H1 (cell line): ENCODE data around the gene CNOT9. TPM values are rescaled to one million over a fixed set of nuclear protein-coding genes. Genes with fewer than 3 reads are reported as not detected.

Experiments
- CTCF ChIA-PET: fragments of 300-600 bp; sonication (Branson Sonifier 250); formaldehyde crosslinking; loops from one replicate; lab custom pipeline; 2021; ENCODE audit not compliant: partially characterized antibody; lab: Charles Lee
- POLR2A ChIA-PET: fragments of 300-600 bp; sonication (Branson Sonifier 250); formaldehyde crosslinking; loops from one replicate; lab custom pipeline; 2021; ENCODE audit warnings: inconsistent platforms; ENCODE audit not compliant: partially characterized antibody; lab: Charles Lee
- DNase-seq, 2 experiments: peaks; one replicate each; pipeline versions ENCODE4 v3.0.0 to v3.0.0-alpha.2; 2010 to 2022; ENCODE audit warnings: low spot score in 2 of 2, low read depth in 1 of 2, mixed read lengths in 1 of 2
- FAIRE-seq: peaks from 2 replicates; lab custom pipeline; 2011; peaks lifted over from hg19 to GRCh38; lab: Jason Lieb, UNC
- H2AFZ ChIP-seq: 2 replicates; pipeline ENCODE4 v1.8.1; 2012; ENCODE audit warnings: low read length, inconsistent platforms
- H2AK5ac ChIP-seq: 2 replicates; pipeline ENCODE4 v1.6.1; 2013; ENCODE audit warnings: low read depth, low read length
- H2BK120ac ChIP-seq: replicated peaks from 2 replicates; pipeline ENCODE3; 2013; ENCODE audit warnings: low read depth, low read length, inconsistent platforms
- H2BK12ac ChIP-seq: 2 replicates; pipeline ENCODE4 v1.6.1; 2013; ENCODE audit warnings: low read depth, low read length
- H2BK15ac ChIP-seq: 2 replicates; pipeline ENCODE4 v1.6.1; 2013; ENCODE audit warnings: low read length
- H2BK20ac ChIP-seq: 2 replicates; pipeline ENCODE4 v1.6.1; 2013; ENCODE audit warnings: low read length
- H2BK5ac ChIP-seq: 2 replicates; pipeline ENCODE4 v1.6.1; 2013; ENCODE audit warnings: low read depth, low read length
- H3K14ac ChIP-seq: 2 replicates; pipeline ENCODE4 v1.6.1; 2013; ENCODE audit warnings: inconsistent platforms; ENCODE audit not compliant: insufficient read length
- H3K18ac ChIP-seq: 2 replicates; pipeline ENCODE4 v1.6.1; 2013; ENCODE audit warnings: low read length; ENCODE audit errors: extremely low read depth
- H3K23ac ChIP-seq: 2 replicates; pipeline ENCODE4 v1.6.1; 2013; ENCODE audit warnings: inconsistent platforms; ENCODE audit not compliant: insufficient read length
- H3K23me2 ChIP-seq: 2 replicates; pipeline ENCODE4 v1.6.1; 2013; ENCODE audit warnings: low read depth, low read length
- H3K27ac ChIP-seq: 2 replicates; pipeline ENCODE4 v1.6.1; 2011; ENCODE audit warnings: low read depth, low read length, inconsistent platforms
- H3K27me3 ChIP-seq, 4 experiments: replicated peaks in 1 of 4; 1 replicate in 1 of 4; 2 replicates in 3 of 4; pipeline versions ENCODE4 v1.6.1 to v1.8.1; 2011 to 2013; ENCODE audit warnings: low read length in 3 of 4, mild to moderate bottlenecking in 3 of 4, inconsistent platforms in 2 of 4, mixed read lengths in 2 of 4, moderate library complexity in 1 of 4; ENCODE audit not compliant: control insufficient read depth in 3 of 4, insufficient read depth in 3 of 4; ENCODE audit errors: extremely low read depth in 1 of 4
- H3K36me3 ChIP-seq, 4 experiments: 2 replicates each; pipeline versions ENCODE4 v1.6.1 to v1.8.1; 2011 to 2013; ENCODE audit warnings: mild to moderate bottlenecking in 4 of 4, low read length in 3 of 4, moderate library complexity in 2 of 4, control low read depth in 1 of 4, inconsistent platforms in 1 of 4; ENCODE audit not compliant: insufficient read depth in 4 of 4, control insufficient read depth in 2 of 4
- H3K4ac ChIP-seq: replicated peaks from 2 replicates; pipeline ENCODE3; 2013; ENCODE audit warnings: low read length, low read depth, mixed read lengths, inconsistent platforms; ENCODE audit not compliant: insufficient read length
- H3K4me1 ChIP-seq, 4 experiments: replicated peaks in 1 of 4; 1 replicate in 1 of 4; 2 replicates in 3 of 4; pipeline versions ENCODE4 v1.6.1 to v1.8.1; 2011 to 2013; ENCODE audit warnings: low read length in 3 of 4, inconsistent platforms in 2 of 4, mixed read lengths in 1 of 4; ENCODE audit not compliant: insufficient read depth in 4 of 4, control insufficient read depth in 3 of 4
- H3K4me2 ChIP-seq, 2 experiments: 2 replicates each; pipeline versions ENCODE4 v1.6.1 to v1.8.1; 2011 to 2013; ENCODE audit warnings: low read depth in 2 of 2, low read length in 2 of 2, control low read depth in 1 of 2, inconsistent platforms in 1 of 2, mild to moderate bottlenecking in 1 of 2; ENCODE audit not compliant: insufficient read depth in 1 of 2
- H3K4me3 ChIP-seq, 4 experiments: fragments of 200-600, 300-600 bp in 1 of 4; sonication (generic), shearing (Covaris generic), sonication (Bioruptor Twin) in 1 of 4; 2 replicates each; pipeline versions ENCODE4 v1.5.1 to v1.8.1; 2011 to 2016; ENCODE audit warnings: low read length in 4 of 4, low read depth in 3 of 4, control low read depth in 2 of 4, inconsistent platforms in 2 of 4, mild to moderate bottlenecking in 2 of 4, mixed read lengths in 1 of 4, moderate library complexity in 1 of 4; ENCODE audit not compliant: insufficient read depth in 2 of 4; ENCODE audit errors: extremely low read depth in 1 of 4
- H3K56ac ChIP-seq: replicated peaks from 2 replicates; pipeline ENCODE3; 2013; ENCODE audit warnings: low read depth, mild to moderate bottlenecking, mixed read lengths, low read length, inconsistent platforms; ENCODE audit not compliant: insufficient read length
- H3K79me1 ChIP-seq: 2 replicates; pipeline ENCODE4 v1.6.1; 2013; ENCODE audit warnings: low read depth, low read length, control low read depth
- H3K79me2 ChIP-seq, 2 experiments: 2 replicates each; pipeline versions ENCODE4 v1.6.1 to v1.8.1; 2012 to 2013; ENCODE audit warnings: low read length in 2 of 2, mild to moderate bottlenecking in 2 of 2, inconsistent platforms in 1 of 2; ENCODE audit not compliant: insufficient read depth in 2 of 2, control insufficient read depth in 1 of 2
- H3K9ac ChIP-seq, 4 experiments: replicated peaks in 1 of 4; 1 replicate in 1 of 4; 2 replicates in 3 of 4; pipeline versions ENCODE4 v1.6.1 to v1.8.1; 2011 to 2013; ENCODE audit warnings: low read depth in 3 of 4, low read length in 3 of 4, control low read depth in 2 of 4, mild to moderate bottlenecking in 2 of 4, moderate library complexity in 2 of 4, inconsistent platforms in 1 of 4; ENCODE audit errors: extremely low read depth in 1 of 4
- H3K9me3 ChIP-seq, 2 experiments: 2 replicates each; pipeline versions ENCODE4 v1.6.1 to v1.8.1; 2012 to 2013; ENCODE audit warnings: mild to moderate bottlenecking in 2 of 2, moderate library complexity in 2 of 2, control low read depth in 1 of 2, inconsistent platforms in 1 of 2, low read depth in 1 of 2, low read length in 1 of 2, mixed read lengths in 1 of 2; ENCODE audit not compliant: insufficient read depth in 2 of 2
- H4K20me1 ChIP-seq, 2 experiments: replicated peaks in 1 of 2; 2 replicates each; pipeline versions ENCODE3 to v1.8.1; 2011 to 2013; ENCODE audit warnings: inconsistent platforms in 2 of 2, low read length in 2 of 2, mild to moderate bottlenecking in 1 of 2; ENCODE audit not compliant: insufficient read depth in 2 of 2, control insufficient read depth in 1 of 2
- H4K5ac ChIP-seq: 2 replicates; pipeline ENCODE4 v1.6.1; 2013; ENCODE audit warnings: low read length, low read depth, mixed read lengths, inconsistent platforms; ENCODE audit not compliant: insufficient read length
- H4K8ac ChIP-seq: 2 replicates; pipeline ENCODE4 v1.8.0; 2013; ENCODE audit warnings: mild to moderate bottlenecking, moderate library complexity, low read length, inconsistent platforms; ENCODE audit not compliant: insufficient read depth; ENCODE audit errors: extremely low read depth
- H4K91ac ChIP-seq: replicated peaks from 2 replicates; pipeline ENCODE3; 2013; ENCODE audit warnings: low read length, mixed read lengths, inconsistent platforms; ENCODE audit not compliant: insufficient read length
- CBX8 ChIP-seq: fragments of 300-800, 300-1000 bp; sonication (generic); IDR thresholded peaks from 2 replicates; pipeline ENCODE4 v1.7.1; 2016; ENCODE audit warnings: low read depth, low read length, borderline replicate concordance
- CEBPB ChIP-seq: IDR thresholded peaks from 2 replicates; pipeline ENCODE4 v1.6.1; 2012; ENCODE audit warnings: low read depth, low read length
- GABPA ChIP-seq: IDR thresholded peaks from 2 replicates; pipeline ENCODE4 v1.6.1; 2011; ENCODE audit warnings: mild to moderate bottlenecking, low read length, moderate library complexity, borderline replicate concordance; ENCODE audit not compliant: insufficient read depth
- HDAC6 ChIP-seq: IDR thresholded peaks from one replicate; pipeline ENCODE4 v1.7.1; 2012; ENCODE audit warnings: low read depth, mild to moderate bottlenecking, inconsistent platforms, low read length, moderate library complexity
- KDM5A ChIP-seq: fragments of 200-600 bp; IDR thresholded peaks from 2 replicates; pipeline ENCODE4 v1.7.1; 2012; ENCODE audit warnings: mild to moderate bottlenecking, low read length, inconsistent platforms, mixed read lengths
- NANOG ChIP-seq: IDR thresholded peaks from 2 replicates; pipeline ENCODE4 v1.6.1; 2011; ENCODE audit warnings: low read length, low read depth, mild to moderate bottlenecking, inconsistent platforms; ENCODE audit not compliant: insufficient read depth, poor library complexity, severe bottlenecking
- POU5F1 ChIP-seq: IDR thresholded peaks from 2 replicates; pipeline ENCODE4 v1.6.1; 2011; ENCODE audit warnings: low read depth, mild to moderate bottlenecking, low read length, moderate library complexity
- RFX5 ChIP-seq: IDR thresholded peaks from 2 replicates; pipeline ENCODE4 v1.6.1; 2011; ENCODE audit warnings: low read depth, low read length, improper control_type of control experiment, borderline replicate concordance
- RXRA ChIP-seq: IDR thresholded peaks from 2 replicates; pipeline ENCODE4 v1.6.1; 2011; ENCODE audit warnings: low read depth, mild to moderate bottlenecking, low read length, moderate library complexity; ENCODE audit not compliant: insufficient read depth
- SIN3A ChIP-seq, 2 experiments: IDR thresholded peaks in 1 of 2; conservative IDR thresholded peaks in 1 of 2; 2 replicates each; pipeline ENCODE4 v1.6.1; 2011 to 2012; ENCODE audit warnings: low read length in 2 of 2, improper control_type of control experiment in 1 of 2, low read depth in 1 of 2, mild to moderate bottlenecking in 1 of 2
- SP2 ChIP-seq: IDR thresholded peaks from 2 replicates; pipeline ENCODE4 v1.6.1; 2012; ENCODE audit warnings: mild to moderate bottlenecking, low read length, inconsistent platforms
- SP4 ChIP-seq: IDR thresholded peaks from 2 replicates; pipeline ENCODE4 v1.6.1; 2012; ENCODE audit warnings: low read length, inconsistent platforms
- TEAD4 ChIP-seq: IDR thresholded peaks from 2 replicates; pipeline ENCODE4 v1.6.1; 2012; ENCODE audit warnings: low read depth, low read length, inconsistent platforms, mixed read lengths
- WGBS, 2 experiments: shearing (Covaris generic) in 1 of 2; methylation state at CpG; one replicate each; pipeline versions ENCODE4 v1.1.6 to v1.1.7; 2013 to 2015; ENCODE audit warnings: low lambda C conversion rate in 2 of 2, mixed read lengths in 2 of 2, inconsistent platforms in 1 of 2, low coverage in 1 of 2, missing lambda C conversion rate in 1 of 2; ENCODE audit not compliant: insufficient replicate concordance in 2 of 2, insufficient coverage in 1 of 2, insufficient read length in 1 of 2; ENCODE audit errors: extremely low coverage in 1 of 2, missing lambda C conversion rate in 1 of 2; 5-methylcytosine and 5-hydroxymethylcytosine counted together
- polyA plus RNA-seq, 7 experiments: library from polyadenylated mRNA; depleted of rRNA in 3 of 7; stranded (reverse) in 5 of 7; unstranded in 2 of 7; fragments of >200 nt in 5 of 7; fragments of 200-250 nt in 2 of 7; gene quantifications; 1 replicate in 5 of 7; 2 replicates in 1 of 7; 4 replicates in 1 of 7; pipeline versions ENCODE4 v1.2.1 to v1.2.3, GENCODE V29; 2011 to 2013; ENCODE audit warnings: missing spikeins in 2 of 7, mixed read lengths in 2 of 7
- total RNA-seq: library from RNA; stranded (reverse); fragmentation: NEBNext Ultra II Directional; extraction: Animal tissue kit (Norgen Biotek cat#: 25700); gene quantifications from 2 replicates; pipeline ENCODE4 v1.2.1, GENCODE V29; 2021
- TF ChIP-seq, protein P1 (sequence below): IDR thresholded peaks from 2 replicates; pipeline ENCODE4 v1.6.1; 2012; ENCODE audit warnings: inconsistent platforms

CNOT9 gene
- total and polyA plus RNA-seq, 2 of the 8 experiments (the other 6 are each of a cell fraction or from before 2014, with no cell fraction given), result 79.3 to 81.2 TPM

DNA sequence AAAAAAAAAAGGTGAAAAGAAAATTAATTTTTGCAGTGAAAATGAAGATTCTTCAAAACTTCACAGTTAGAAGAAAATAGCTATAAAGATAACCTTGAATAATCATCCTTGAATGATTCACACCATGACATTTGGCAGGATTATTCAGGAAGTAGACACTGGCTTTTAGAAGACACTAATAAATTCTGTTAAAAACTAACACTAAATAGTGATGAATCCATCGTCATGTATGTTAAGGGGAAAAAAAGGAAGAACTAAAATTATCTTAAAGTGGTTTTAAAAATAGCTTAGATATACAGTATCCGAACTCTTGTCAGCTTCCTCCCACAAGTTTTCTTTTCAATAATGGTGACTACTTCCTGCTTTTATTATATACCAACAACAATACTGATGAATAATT lies 10.7 kb upstream of the CNOT9 start:
- no peak for DNase-seq
- FAIRE-seq, result no peak
- Histone ChIP-seq H2AK5ac (no peak overlapping the region), H3K9me3 (no peaks in the 10 kb centered on the region), H2AFZ (no peak overlapping the region), H2BK5ac (no peak overlapping the region), H2BK15ac (no peak overlapping the region), H3K79me2 (peaks cover 0 to 17% of the 10 kb centered on the region in 2 experiments; a peak in 2 of 4 replicates), H3K27ac (no peak overlapping the region), H3K23ac (no peak overlapping the region), H3K36me3 (peaks cover 3 to 66% (median 26%) of the 10 kb centered on the region in 4 experiments; a peak in 7 of 8 replicates), H3K9ac (no peak overlapping the region), H3K14ac (no peak overlapping the region), H3K56ac (no peak overlapping the region), H3K4me2 (no peak overlapping the region), H3K79me1 (no peaks in the 10 kb centered on the region), H2BK120ac (no peak overlapping the region), H4K8ac (no peak overlapping the region), H3K4ac (no peak overlapping the region), H3K4me3 (no peak overlapping the region), H4K20me1 (peaks cover 1 to 2% of the 10 kb centered on the region in 2 experiments), H3K4me1 (peaks cover 0 to 14% (median 0%) of the 10 kb centered on the region in 4 experiments; a peak in 3 of 7 replicates), H3K23me2 (no peaks in the 10 kb centered on the region; the same call in 1 of the 2 replicates), H2BK12ac (no peak overlapping the region), H4K5ac (no peak overlapping the region), H4K91ac (no peak overlapping the region), H3K18ac (no peak overlapping the region), H2BK20ac (no peak overlapping the region), H3K27me3 (no peaks in the 10 kb centered on the region)
- 81% methylated on average over 2 of the region's 2 CpGs; no CpG with 5 or more reads in 1 of the 2 experiments for WGBS, 2 experiments
- ChIA-PET POLR2A (interaction anchor here (1.2 to 2.3 kb wide), 2 partner anchors 10 to 20 kb away, joined by 3 to 6 read pairs; partner anchors contain the start of gene USP37), CTCF (no interaction called here)
- TF ChIP-seq NANOG, result no peak
- TF ChIP-seq KDM5A, result no peak
- TF ChIP-seq RXRA, result no peak
- no peak for TF ChIP-seq CBX8
- no peak for TF ChIP-seq SP4
- TF ChIP-seq RFX5, result no peak
- no peak for TF ChIP-seq TEAD4
- TF ChIP-seq, protein P1, sequence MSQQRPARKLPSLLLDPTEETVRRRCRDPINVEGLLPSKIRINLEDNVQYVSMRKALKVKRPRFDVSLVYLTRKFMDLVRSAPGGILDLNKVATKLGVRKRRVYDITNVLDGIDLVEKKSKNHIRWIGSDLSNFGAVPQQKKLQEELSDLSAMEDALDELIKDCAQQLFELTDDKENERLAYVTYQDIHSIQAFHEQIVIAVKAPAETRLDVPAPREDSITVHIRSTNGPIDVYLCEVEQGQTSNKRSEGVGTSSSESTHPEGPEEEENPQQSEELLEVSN, result no peak
- no peak for TF ChIP-seq GABPA
- TF ChIP-seq HDAC6, result no peak
- TF ChIP-seq SIN3A (conservative IDR thresholded peaks at IDR 0.05 in 1 of 2, IDR thresholded peaks at IDR 0.05 in 1 of 2; ENCODE audit: low read depth in 1 of 2, low read length in 2 of 2), result no peak
- no peak for TF ChIP-seq SP2
- no peak for TF ChIP-seq CEBPB
- TF ChIP-seq POU5F1, result no peak
